Chondrocyte (in vitro differentiated cells): Measurements from ENCODE around the gene PDE6G. TPM values are rescaled to one million over a fixed set of nuclear protein-coding genes. Genes with fewer than 3 reads are reported as not detected.

Experiments used
- DNase-seq: peaks from one replicate; pipeline ENCODE4 v3.0.0; 2021; ENCODE audit warnings: mixed read lengths, low spot score
- H3K27ac Mint-ChIP-seq: one replicate; pipeline ENCODE4 v1.8.0; 2021; ENCODE audit warnings: mild to moderate bottlenecking, moderate library complexity, mixed read lengths; ENCODE audit not compliant: unreplicated experiment
- H3K27me3 Mint-ChIP-seq: 2 replicates; pipeline ENCODE4 v1.8.0; 2021; ENCODE audit warnings: low read depth, mixed read lengths
- H3K36me3 Mint-ChIP-seq: 2 replicates; pipeline ENCODE4 v1.8.0; 2021; ENCODE audit warnings: low read depth, mixed read lengths
- H3K4me1 Mint-ChIP-seq: 2 replicates; pipeline ENCODE4 v1.8.0; 2021; ENCODE audit warnings: low read depth, mild to moderate bottlenecking, mixed read lengths
- H3K4me3 Mint-ChIP-seq: one replicate; pipeline ENCODE4 v1.8.0; 2021; ENCODE audit warnings: mild to moderate bottlenecking, moderate library complexity, mixed read lengths; ENCODE audit not compliant: unreplicated experiment
- H3K9me3 Mint-ChIP-seq: 2 replicates; pipeline ENCODE4 v1.8.0; 2021; ENCODE audit warnings: low read depth, mixed read lengths
- CTCF ChIP-seq: fragments of 200-600 bp; sonication (generic); IDR thresholded peaks from 2 replicates; pipeline ENCODE4 v1.5.0; 2021; ENCODE audit warnings: antibody characterized with exemption, mild to moderate bottlenecking, moderate library complexity
- total RNA-seq: library from RNA; stranded (reverse); gene quantifications from 3 replicates; pipeline ENCODE4 v1.2.1, GENCODE V29; 2021

The PDE6G gene
- total RNA-seq, 1 donor from 2014 or later: not detected

- no peak for TF ChIP-seq CTCF
- Mint-ChIP-seq H3K27me3 (no peaks in the 10 kb centered on the region), H3K9me3 (no peaks in the 10 kb centered on the region), H3K4me1 (peaks cover 6% of the 10 kb centered on the region), H3K36me3 (no peaks in the 10 kb centered on the region), H3K27ac (no peak overlapping the region), H3K4me3 (no peak overlapping the region)
- no peak for DNase-seq
These were observed 9.3 kb downstream of the PDE6G start for GRCh38 chr17:81646869-81647600.

- Mint-ChIP-seq H3K36me3 (no peaks in the 10 kb centered on the region), H3K4me1 (peaks cover 7% of the 10 kb centered on the region), H3K27me3 (no peaks in the 10 kb centered on the region), H3K4me3 (no peak overlapping the region), H3K9me3 (no peaks in the 10 kb centered on the region), H3K27ac (no peak overlapping the region)
- TF ChIP-seq CTCF: no peak
- no peak for DNase-seq
These were observed 11.1 kb downstream of the PDE6G start for GRCh38 chr17:81644976-81645952.

GRCh38 chr17:81644496-81644895 lies 11.8 kb downstream of the PDE6G start:
- no peaks in the 10 kb centered on the region for H3K36me3 Mint-ChIP-seq
- no peak for DNase-seq

GRCh38 chr17:81641825-81642489 lies 14.4 kb downstream of the PDE6G start:
- TF ChIP-seq CTCF: no peak
- Mint-ChIP-seq H3K4me3 (no peak overlapping the region), H3K9me3 (no peaks in the 10 kb centered on the region), H3K4me1 (peaks cover 9% of the 10 kb centered on the region), H3K27me3 (no peaks in the 10 kb centered on the region), H3K36me3 (no peaks in the 10 kb centered on the region), H3K27ac (no peak overlapping the region)
- DNase-seq: no peak

More at GRCh38 chr17:81644496-81644895, 11.8 kb downstream of the PDE6G start:
- no peak for TF ChIP-seq CTCF
- Mint-ChIP-seq H3K4me3 (no peak overlapping the region), H3K27me3 (no peaks in the 10 kb centered on the region), H3K27ac (no peak overlapping the region), H3K9me3 (no peaks in the 10 kb centered on the region), H3K4me1 (peaks cover 7% of the 10 kb centered on the region)

GRCh38 chr17:81640011-81640410 lies 16.3 kb downstream of the PDE6G start:
- no peak for DNase-seq
- Mint-ChIP-seq H3K27ac (no peak overlapping the region), H3K36me3 (no peaks in the 10 kb centered on the region), H3K4me3 (no peak overlapping the region), H3K9me3 (no peaks in the 10 kb centered on the region), H3K4me1 (peaks cover 20% of the 10 kb centered on the region), H3K27me3 (no peaks in the 10 kb centered on the region)
- TF ChIP-seq CTCF: no peak
